ENCODE results near the gene RBM5. TPM values are rescaled to one million over a fixed set of nuclear protein-coding genes. Genes with fewer than 3 reads are reported as not detected.

RBM5 gene
- polyA plus RNA-seq, 1 experiment: 253 TPM

GRCh38 chr3:50156549-50157493, 68.1 kb downstream of the RBM5 start:
- CTCF ChIA-PET: interaction anchor here (0.7 to 1.2 kb wide), 4 partner anchors 20 to 69 kb away, joined by 3 to 6 read pairs (median 4); no protein-coding TSS in a partner anchor
- H3K27ac ChIP-seq (ENCODE audit: low read depth, low read length): no peak overlapping the region
- POLR2A ChIA-PET: interaction anchor here (0.6 to 1.8 kb wide), 6 partner anchors 9 to 343 kb away, joined by 3 to 8 read pairs (median 4); partner anchors contain the start of genes GNAI2 and UBA7
- no peak for DNase-seq (ENCODE audit: low read depth, low spot score)
- peak overlapping the region; percentile 69 for H3K4me3 ChIP-seq (ENCODE audit: low read depth, low read length)
- TF ChIP-seq, protein P1, sequence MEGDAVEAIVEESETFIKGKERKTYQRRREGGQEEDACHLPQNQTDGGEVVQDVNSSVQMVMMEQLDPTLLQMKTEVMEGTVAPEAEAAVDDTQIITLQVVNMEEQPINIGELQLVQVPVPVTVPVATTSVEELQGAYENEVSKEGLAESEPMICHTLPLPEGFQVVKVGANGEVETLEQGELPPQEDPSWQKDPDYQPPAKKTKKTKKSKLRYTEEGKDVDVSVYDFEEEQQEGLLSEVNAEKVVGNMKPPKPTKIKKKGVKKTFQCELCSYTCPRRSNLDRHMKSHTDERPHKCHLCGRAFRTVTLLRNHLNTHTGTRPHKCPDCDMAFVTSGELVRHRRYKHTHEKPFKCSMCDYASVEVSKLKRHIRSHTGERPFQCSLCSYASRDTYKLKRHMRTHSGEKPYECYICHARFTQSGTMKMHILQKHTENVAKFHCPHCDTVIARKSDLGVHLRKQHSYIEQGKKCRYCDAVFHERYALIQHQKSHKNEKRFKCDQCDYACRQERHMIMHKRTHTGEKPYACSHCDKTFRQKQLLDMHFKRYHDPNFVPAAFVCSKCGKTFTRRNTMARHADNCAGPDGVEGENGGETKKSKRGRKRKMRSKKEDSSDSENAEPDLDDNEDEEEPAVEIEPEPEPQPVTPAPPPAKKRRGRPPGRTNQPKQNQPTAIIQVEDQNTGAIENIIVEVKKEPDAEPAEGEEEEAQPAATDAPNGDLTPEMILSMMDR (IDR thresholded peaks at IDR 0.05; ENCODE audit: low read depth, low read length): no peak
- H3K27me3 ChIP-seq (ENCODE audit: control insufficient read depth, insufficient read depth, low read length): peaks cover 6% of the 10 kb centered on the region
- H3K9me3 ChIP-seq (ENCODE audit: control insufficient read depth, insufficient read depth, low read length): no peaks in the 10 kb centered on the region

- ChIA-PET POLR2A (no interaction called here), CTCF (no interaction called here)
- no peak overlapping the region for H3K4me3 ChIP-seq (ENCODE audit: low read depth, low read length)
- TF ChIP-seq, protein P1 (IDR thresholded peaks at IDR 0.05; ENCODE audit: low read depth, low read length): no peak
- H3K27ac ChIP-seq (ENCODE audit: low read depth, low read length): peak overlapping the region; percentile 31
- no peaks in the 10 kb centered on the region for H3K9me3 ChIP-seq (ENCODE audit: control insufficient read depth, insufficient read depth, low read length)
- H3K27me3 ChIP-seq (ENCODE audit: control insufficient read depth, insufficient read depth, low read length): peaks cover 6% of the 10 kb centered on the region
- DNase-seq (ENCODE audit: low read depth, low spot score): no peak
Measured at GRCh38 chr3:50157827-50158529, 69.3 kb downstream of the RBM5 start.

DNA sequence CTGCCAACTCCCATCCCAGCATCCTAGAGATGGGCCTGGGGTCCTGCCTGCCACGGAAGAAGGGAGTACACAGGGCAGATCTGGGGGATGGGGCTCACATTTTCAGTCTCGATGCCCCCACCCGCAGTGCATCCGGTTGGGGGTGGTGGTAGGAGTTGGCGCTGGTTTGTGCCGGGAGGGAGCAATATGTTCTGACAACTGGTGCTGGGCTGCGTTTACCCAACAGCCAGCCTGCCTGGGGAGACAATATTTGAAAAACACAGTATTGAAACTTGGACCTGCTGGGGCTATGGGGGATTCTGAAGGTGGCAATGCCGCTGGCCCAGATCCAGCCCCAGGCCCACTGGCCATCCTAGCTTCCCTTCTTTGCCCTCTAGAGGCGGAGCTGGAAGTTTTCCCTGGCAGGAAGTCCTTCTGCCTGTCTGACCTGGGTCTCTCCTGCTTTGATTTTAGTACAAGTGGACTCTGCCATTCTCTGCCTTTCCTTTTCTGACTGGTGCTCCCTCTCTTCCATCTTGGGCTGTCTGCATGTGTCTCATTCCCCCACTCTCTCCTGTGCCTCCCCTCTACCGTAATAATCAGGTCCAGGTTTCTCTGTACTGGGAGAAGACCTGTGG, 69.9 kb downstream of the RBM5 start:
- CTCF ChIA-PET: no interaction called here
- DNase-seq (ENCODE audit: low read depth, low spot score): no peak
- TF ChIP-seq, protein P1 (IDR thresholded peaks at IDR 0.05; ENCODE audit: low read depth, low read length): no peak
- Histone ChIP-seq H3K9me3 (ENCODE audit: control insufficient read depth, insufficient read depth, low read length) (no peaks in the 10 kb centered on the region), H3K4me3 (ENCODE audit: low read depth, low read length) (no peak overlapping the region), H3K27me3 (ENCODE audit: control insufficient read depth, insufficient read depth, low read length) (peaks cover 3% of the 10 kb centered on the region), H3K27ac (ENCODE audit: low read depth, low read length) (no peak overlapping the region)
- POLR2A ChIA-PET: no interaction called here

DNA sequence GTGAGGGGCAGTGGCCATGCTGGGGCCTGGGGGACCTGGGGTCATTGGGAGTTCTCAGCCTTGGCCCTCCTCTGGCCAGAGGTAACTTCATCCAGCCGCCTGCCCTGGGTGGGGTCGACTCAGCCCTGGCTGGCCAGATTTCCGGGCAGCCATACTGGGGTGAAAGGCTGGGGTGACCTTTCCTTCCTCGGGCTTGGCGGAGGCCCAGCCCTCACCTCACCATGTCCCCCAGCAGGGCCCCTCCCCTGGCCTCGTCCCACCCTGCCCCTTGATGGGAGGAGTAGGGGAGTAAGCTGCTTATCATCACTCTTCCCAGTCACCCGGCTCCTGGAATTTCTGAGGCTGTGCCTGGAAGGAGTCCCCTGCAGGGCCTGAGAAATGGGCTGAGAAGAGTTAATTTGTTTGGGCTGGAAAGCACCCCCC, 71.9 kb downstream of the RBM5 start:
- no peak for DNase-seq (ENCODE audit: low read depth, low spot score)
- no peaks in the 10 kb centered on the region for H3K9me3 ChIP-seq (ENCODE audit: control insufficient read depth, insufficient read depth, low read length)
- no peak overlapping the region for H3K27ac ChIP-seq (ENCODE audit: low read depth, low read length)
- no peaks in the 10 kb centered on the region for H3K27me3 ChIP-seq (ENCODE audit: control insufficient read depth, insufficient read depth, low read length)
- CTCF ChIA-PET: no interaction called here
- POLR2A ChIA-PET: no interaction called here
- H3K4me3 ChIP-seq (ENCODE audit: low read depth, low read length): no peak overlapping the region
- TF ChIP-seq, protein P1 (IDR thresholded peaks at IDR 0.05; ENCODE audit: low read depth, low read length): no peak
